ENCODE measurements around the gene KLK4. TPM values are rescaled to one million over a fixed set of nuclear protein-coding genes. Genes with fewer than 3 reads are reported as not detected.

The KLK4 gene, protein sequence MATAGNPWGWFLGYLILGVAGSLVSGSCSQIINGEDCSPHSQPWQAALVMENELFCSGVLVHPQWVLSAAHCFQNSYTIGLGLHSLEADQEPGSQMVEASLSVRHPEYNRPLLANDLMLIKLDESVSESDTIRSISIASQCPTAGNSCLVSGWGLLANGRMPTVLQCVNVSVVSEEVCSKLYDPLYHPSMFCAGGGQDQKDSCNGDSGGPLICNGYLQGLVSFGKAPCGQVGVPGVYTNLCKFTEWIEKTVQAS
- total RNA-seq = not detected in 2 replicates

DNA sequence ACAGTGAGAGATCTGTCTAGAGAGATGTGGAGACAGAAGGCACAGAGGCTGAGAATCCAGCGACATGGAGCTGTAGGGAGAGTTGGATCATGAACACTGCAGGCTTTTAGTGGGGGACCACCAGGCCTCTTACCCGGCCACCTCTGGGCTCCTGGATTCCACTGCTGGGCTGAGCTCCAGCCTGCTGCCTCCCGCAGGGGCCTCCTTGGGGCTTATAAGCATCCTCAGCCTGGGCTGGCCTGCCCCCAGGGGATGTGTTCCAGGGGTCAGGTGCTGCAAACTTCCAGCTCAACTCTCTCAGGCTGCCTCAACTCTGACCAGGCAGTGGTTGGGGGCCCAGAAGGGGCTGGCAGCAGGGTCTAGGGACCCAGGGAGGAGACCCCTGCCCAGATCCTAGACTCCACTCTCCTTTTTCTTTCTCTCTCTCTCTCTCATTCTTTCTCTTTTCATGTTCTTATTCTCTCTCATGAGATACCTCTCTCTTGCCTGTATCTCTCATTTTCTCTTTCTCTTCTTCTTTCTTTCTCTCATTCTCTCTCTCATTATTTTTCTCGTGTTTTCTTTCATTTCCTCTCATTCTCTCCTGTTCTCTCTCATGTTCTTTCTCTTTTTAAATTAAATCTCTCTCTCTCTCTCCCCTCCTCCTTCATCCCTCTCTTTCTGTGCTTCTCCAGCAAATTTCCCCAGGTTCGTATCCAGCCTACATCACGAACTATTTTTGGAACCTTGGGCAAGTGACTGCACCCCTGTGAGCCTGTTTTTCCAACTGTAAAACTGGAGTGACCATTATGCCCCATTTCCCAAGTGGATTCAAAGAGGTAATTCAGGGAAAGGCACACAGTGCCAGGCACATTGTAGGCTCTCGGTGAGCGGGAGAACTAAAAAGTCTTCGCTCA lies at the start of gene KLK4:
TSS of gene KLK4 (minus strand) at position 190 of the 896 bp plus-strand sequence. CDS start 657 bp downstream, outside the sequence.

DNA sequence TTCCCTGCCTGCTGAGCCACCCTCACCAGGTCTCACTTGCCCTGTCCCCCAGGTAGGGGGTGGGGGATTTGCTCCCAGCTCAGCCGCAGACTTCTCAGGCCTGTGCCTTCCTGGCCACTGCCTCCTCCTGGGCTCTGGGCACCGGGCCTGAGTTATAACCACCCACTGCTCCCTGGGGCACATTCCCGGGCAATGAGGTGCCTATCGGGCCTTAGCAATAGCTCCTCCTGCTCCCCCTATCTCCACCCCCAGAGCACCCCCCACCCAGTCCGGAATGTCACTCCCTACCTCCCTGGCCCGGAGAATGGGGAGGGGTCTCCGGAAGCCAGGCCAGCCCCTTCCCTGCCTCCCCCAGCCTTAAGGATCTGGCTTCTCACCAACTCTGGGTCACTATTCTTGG lies 41.7 kb upstream of the KLK4 start, which contains the start of gene KLK5:
TSS of gene KLK5 (minus strand) at position 129 of the 400 bp plus-strand sequence. CDS start 381 bp downstream, outside the sequence.

DNA sequence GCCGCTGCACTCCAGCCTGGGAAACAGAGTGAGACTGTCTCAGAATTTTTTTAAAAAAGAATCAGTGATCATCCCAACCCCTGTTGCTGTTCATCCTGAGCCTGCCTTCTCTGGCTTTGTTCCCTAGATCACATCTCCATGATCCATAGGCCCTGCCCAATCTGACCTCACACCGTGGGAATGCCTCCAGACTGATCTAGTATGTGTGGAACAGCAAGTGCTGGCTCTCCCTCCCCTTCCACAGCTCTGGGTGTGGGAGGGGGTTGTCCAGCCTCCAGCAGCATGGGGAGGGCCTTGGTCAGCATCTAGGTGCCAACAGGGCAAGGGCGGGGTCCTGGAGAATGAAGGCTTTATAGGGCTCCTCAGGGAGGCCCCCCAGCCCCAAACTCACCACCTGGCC lies 38.1 kb downstream of the KLK4 start, which contains the start of gene KLK2:
TSS of gene KLK2 (plus strand) at position 384 of the 400 bp plus-strand sequence. CDS start 35 bp downstream, outside the sequence.

Other genes starting within 250 kb of the KLK4 start
- 0.81 and 0.89 TPM in 2 replicates for gene SHANK1, start 191.6 kb downstream of the KLK4 start, total RNA-seq
- 8.3 and 21.4 TPM in 2 replicates for gene CLEC11A, start 188.0 kb downstream of the KLK4 start, total RNA-seq
- not detected in 2 replicates for gene GPR32, start 140.9 kb downstream of the KLK4 start, total RNA-seq
- gene ACP4, start 121.0 kb downstream of the KLK4 start, total RNA-seq = not detected in 2 replicates
- not detected in 2 replicates for gene KLK1, start 87.6 kb downstream of the KLK4 start, total RNA-seq
- not detected in 2 replicates for gene KLK15, start 77.8 kb downstream of the KLK4 start, total RNA-seq
- gene KLK3, start 56.5 kb downstream of the KLK4 start, total RNA-seq = not detected in 2 replicates
- gene KLK2, start 38.0 kb downstream of the KLK4 start, total RNA-seq = not detected in 2 replicates
- not detected in 2 replicates for gene KLK5, start 41.6 kb upstream of the KLK4 start, total RNA-seq
- 0.33 and 1.3 TPM in 2 replicates for gene KLK6, start 58.2 kb upstream of the KLK4 start, total RNA-seq
- gene KLK7, start 72.5 kb upstream of the KLK4 start, total RNA-seq = 0.16 and 0.89 TPM in 2 replicates
- not detected in 2 replicates for gene KLK8, start 90.2 kb upstream of the KLK4 start, total RNA-seq
- 1.5 TPM in 1 of 2 replicates, not detected in the other for gene KLK10, start 108.3 kb upstream of the KLK4 start, total RNA-seq
- not detected in 2 replicates for gene KLK11, start 115.2 kb upstream of the KLK4 start, total RNA-seq
- gene KLK12, start 123.6 kb upstream of the KLK4 start, total RNA-seq = not detected in 2 replicates
- not detected in 2 replicates for gene KLK13, start 153.7 kb upstream of the KLK4 start, total RNA-seq
- 0.81 TPM in 1 of 2 replicates, not detected in the other for gene KLK14, start 171.5 kb upstream of the KLK4 start, total RNA-seq
- 11.0 and 12.2 TPM in 2 replicates for gene CTU1, start 197.0 kb upstream of the KLK4 start, total RNA-seq
- not detected in 2 replicates for gene SIGLEC9, start 213.5 kb upstream of the KLK4 start, total RNA-seq
- not detected in 2 replicates for gene SIGLEC7, start 230.9 kb upstream of the KLK4 start, total RNA-seq

All from mesangial cell (primary cell).